CD4-positive, alpha-beta T cell (primary cell): ENCODE results near the gene STK32C. TPM values are rescaled to one million over a fixed set of nuclear protein-coding genes. Genes with fewer than 3 reads are reported as not detected.

ENCODE experiments used
- ATAC-seq: fragments of 200-7000 bp; cut with Tn5 transposase; one replicate; pipeline ENCODE4 v1.10.0; 2022; ENCODE audit warnings: mild to moderate bottlenecking; ENCODE audit not compliant: poor library complexity
- CTCF ChIA-PET: fragments of 350-600 bp; sonication (Branson Sonifier 250); formaldehyde crosslinking; loops from one replicate; lab custom pipeline; 2021; ENCODE audit warnings: antibody characterized with exemption, inconsistent platforms; lab: Charles Lee
- POLR2A ChIA-PET: fragments of 350-600 bp; sonication (Branson Sonifier 250); formaldehyde crosslinking; loops from one replicate; lab custom pipeline; 2021; ENCODE audit warnings: antibody characterized with exemption, inconsistent platforms; lab: Charles Lee
- DNase-seq, 14 experiments: peaks; one replicate each; pipeline ENCODE4 v3.0.0-alpha.2; 2013 to 2020; ENCODE audit warnings: mixed read lengths in 2 of 14
- H3K27ac ChIP-seq, 2 donors: one replicate each; pipeline versions ENCODE4 v1.5.1 to v1.7.0; 2013; ENCODE audit warnings: low read length in 2 of 2, low read depth in 1 of 2, mild to moderate bottlenecking in 1 of 2
- H3K27me3 ChIP-seq, 2 experiments: 1 replicate in 1 of 2; 2 replicates in 1 of 2; pipeline versions ENCODE4 v1.6.1 to v1.7.0; 2013; ENCODE audit warnings: low read length in 2 of 2, control low read depth in 1 of 2, mild to moderate bottlenecking in 1 of 2, moderate library complexity in 1 of 2; ENCODE audit not compliant: insufficient read depth in 2 of 2, control insufficient read depth in 1 of 2
- H3K36me3 ChIP-seq: one replicate; pipeline ENCODE4 v1.6.1; 2013; ENCODE audit warnings: low read length, control low read depth; ENCODE audit not compliant: insufficient read depth
- H3K4me1 ChIP-seq: one replicate; pipeline ENCODE4 v1.6.1; 2013; ENCODE audit warnings: low read length, control low read depth; ENCODE audit not compliant: insufficient read depth
- H3K4me3 ChIP-seq: one replicate; pipeline ENCODE4 v1.5.1; 2013; ENCODE audit warnings: mild to moderate bottlenecking, low read length, moderate library complexity
- H3K9me3 ChIP-seq, 2 experiments: 1 replicate in 1 of 2; 2 replicates in 1 of 2; pipeline versions ENCODE4 v1.6.1 to v1.7.0; 2013; ENCODE audit warnings: low read length in 2 of 2, mild to moderate bottlenecking in 2 of 2, control low read depth in 1 of 2, moderate library complexity in 1 of 2; ENCODE audit not compliant: control insufficient read depth in 1 of 2, insufficient read depth in 1 of 2
- H3K27ac Mint-ChIP-seq: one replicate; pipeline ENCODE4 v1.8.0; 2020; ENCODE audit warnings: mixed read lengths
- H3K27me3 Mint-ChIP-seq: one replicate; pipeline ENCODE4 v1.8.0; 2021; ENCODE audit warnings: mixed read lengths
- H3K36me3 Mint-ChIP-seq: one replicate; pipeline ENCODE4 v1.8.0; 2021; ENCODE audit warnings: low read depth, mixed read lengths
- H3K4me1 Mint-ChIP-seq: one replicate; pipeline ENCODE4 v1.8.0; 2021; ENCODE audit warnings: low read depth, mixed read lengths
- H3K4me3 Mint-ChIP-seq: one replicate; pipeline ENCODE4 v1.8.0; 2020; ENCODE audit warnings: mild to moderate bottlenecking, mixed read lengths
- H3K9me3 Mint-ChIP-seq: one replicate; pipeline ENCODE4 v1.8.0; 2020; ENCODE audit warnings: mixed read lengths
- intact Hi-C, 2 experiments: fragments of 100-400 bp; cut with DNase I in 1 of 2; cut with micrococcal nuclease in 1 of 2; formaldehyde crosslinking; loops; one replicate each; pipeline versions ENCODE4 v1.15.1 to v1.9.0; 2023 to 2025; cut with DNase I, micrococcal nuclease
- total RNA-seq, 174 experiments: library from RNA in 2 of 174; stranded (reverse) in 2 of 174; gene quantifications; one replicate each; pipeline ENCODE4 v1.2.3 and lab custom pipeline; 2021 to 2026
- TF ChIP-seq, protein P1 (sequence below): fragments of 200-600 bp; IDR thresholded peaks from one replicate; pipeline ENCODE4 v1.8.0; 2022; ENCODE audit warnings: antibody characterized with exemption, mild to moderate bottlenecking

The STK32C gene
- total RNA-seq, 2 experiments from 2014 or later, result 4.9 to 5.2 TPM

DNA sequence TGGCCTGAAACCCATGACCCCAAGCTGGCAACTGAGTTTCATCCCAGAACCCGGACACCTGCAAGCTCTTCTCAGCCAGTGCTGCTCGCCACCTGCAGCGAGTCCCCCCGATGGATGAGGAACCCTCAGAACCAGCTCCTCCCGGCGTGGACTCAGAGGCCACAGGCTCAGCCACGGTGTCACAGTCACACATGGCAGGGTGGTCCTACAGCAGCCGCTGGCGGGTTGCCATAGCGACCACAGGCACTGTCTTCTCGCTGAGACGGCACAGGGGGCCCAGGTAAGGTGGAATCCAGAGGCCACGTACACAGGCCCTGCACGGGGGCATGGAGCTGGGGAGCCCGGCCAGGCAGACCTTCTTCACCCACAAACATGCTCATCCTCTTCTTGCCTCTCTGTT, 67.6 kb downstream of the STK32C start:
- H3K27me3 Mint-ChIP-seq, result no peaks in the 10 kb centered on the region
- intact Hi-C loops, result no loop called here
- H3K27ac ChIP-seq, result no peak overlapping the region
- ATAC-seq (no peak), DNase-seq (no peak)
- no peaks in the 10 kb centered on the region for H3K27me3 ChIP-seq
- CTCF ChIA-PET, result no interaction called here
- no peak overlapping the region for H3K27ac Mint-ChIP-seq
- H3K9me3 Mint-ChIP-seq, result no peaks in the 10 kb centered on the region
- no peaks in the 10 kb centered on the region for H3K9me3 ChIP-seq
- POLR2A ChIA-PET, result no interaction called here
- no peaks in the 10 kb centered on the region for H3K36me3 ChIP-seq
- TF ChIP-seq, protein P1, sequence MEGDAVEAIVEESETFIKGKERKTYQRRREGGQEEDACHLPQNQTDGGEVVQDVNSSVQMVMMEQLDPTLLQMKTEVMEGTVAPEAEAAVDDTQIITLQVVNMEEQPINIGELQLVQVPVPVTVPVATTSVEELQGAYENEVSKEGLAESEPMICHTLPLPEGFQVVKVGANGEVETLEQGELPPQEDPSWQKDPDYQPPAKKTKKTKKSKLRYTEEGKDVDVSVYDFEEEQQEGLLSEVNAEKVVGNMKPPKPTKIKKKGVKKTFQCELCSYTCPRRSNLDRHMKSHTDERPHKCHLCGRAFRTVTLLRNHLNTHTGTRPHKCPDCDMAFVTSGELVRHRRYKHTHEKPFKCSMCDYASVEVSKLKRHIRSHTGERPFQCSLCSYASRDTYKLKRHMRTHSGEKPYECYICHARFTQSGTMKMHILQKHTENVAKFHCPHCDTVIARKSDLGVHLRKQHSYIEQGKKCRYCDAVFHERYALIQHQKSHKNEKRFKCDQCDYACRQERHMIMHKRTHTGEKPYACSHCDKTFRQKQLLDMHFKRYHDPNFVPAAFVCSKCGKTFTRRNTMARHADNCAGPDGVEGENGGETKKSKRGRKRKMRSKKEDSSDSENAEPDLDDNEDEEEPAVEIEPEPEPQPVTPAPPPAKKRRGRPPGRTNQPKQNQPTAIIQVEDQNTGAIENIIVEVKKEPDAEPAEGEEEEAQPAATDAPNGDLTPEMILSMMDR, result no peak
- H3K4me1 Mint-ChIP-seq, result no peaks in the 10 kb centered on the region
- no peak overlapping the region for H3K4me3 ChIP-seq
- H3K36me3 Mint-ChIP-seq, result no peaks in the 10 kb centered on the region
- H3K4me3 Mint-ChIP-seq, result no peak overlapping the region
- H3K4me1 ChIP-seq, result no peaks in the 10 kb centered on the region

DNA sequence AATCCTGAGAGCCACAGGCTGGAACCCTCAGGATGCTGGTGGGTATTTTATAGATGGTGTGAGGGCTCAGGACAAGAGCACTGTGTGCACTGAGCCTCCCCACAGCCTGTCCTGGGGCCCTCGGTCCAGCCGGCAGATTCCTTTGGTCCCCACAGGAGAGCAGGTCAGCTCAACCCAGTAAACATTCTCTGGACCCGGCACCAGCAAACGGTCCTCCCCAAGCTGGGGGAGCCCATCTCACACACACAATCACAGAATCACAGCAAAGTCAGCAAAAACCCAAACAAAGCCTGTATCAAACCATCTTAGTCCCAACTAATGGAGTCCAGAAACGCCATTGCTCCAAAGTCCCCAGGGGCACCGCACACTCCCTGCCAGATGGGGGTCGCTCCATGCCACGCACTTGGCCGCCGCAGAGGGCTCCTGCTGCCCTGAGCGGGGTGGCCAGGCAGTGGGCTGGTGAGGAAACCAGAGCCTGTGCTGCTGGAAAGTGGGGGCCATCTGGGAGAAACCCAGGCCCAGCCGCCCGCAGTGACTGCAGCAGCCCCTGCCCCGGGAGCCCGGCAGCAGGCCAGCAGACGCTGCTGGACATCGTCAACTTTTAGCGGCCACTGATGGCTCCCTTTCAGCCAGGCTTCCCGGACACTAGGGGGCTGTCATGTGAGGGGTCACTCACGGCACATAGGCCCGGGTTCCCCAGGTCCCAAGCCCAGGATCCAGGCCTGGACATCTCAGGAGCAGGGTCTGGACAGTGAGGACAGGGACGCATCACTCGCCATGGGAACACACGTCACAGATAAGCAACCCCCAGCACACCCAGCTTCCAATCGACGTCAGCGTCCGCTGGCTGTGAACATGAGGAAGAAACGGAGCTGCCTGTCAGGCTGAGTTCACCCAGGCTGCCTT, 68.4 kb downstream of the STK32C start:
- Mint-ChIP-seq H3K4me1 (no peaks in the 10 kb centered on the region), H3K27ac (no peak overlapping the region), H3K36me3 (no peaks in the 10 kb centered on the region), H3K4me3 (no peak overlapping the region), H3K9me3 (no peaks in the 10 kb centered on the region), H3K27me3 (no peaks in the 10 kb centered on the region)
- DNase-seq, result no peak
- Histone ChIP-seq H3K27ac (no peak overlapping the region), H3K27me3 (no peaks in the 10 kb centered on the region), H3K9me3 (no peaks in the 10 kb centered on the region), H3K4me1 (no peaks in the 10 kb centered on the region), H3K36me3 (no peaks in the 10 kb centered on the region), H3K4me3 (no peak overlapping the region)
- POLR2A ChIA-PET, result no interaction called here
- TF ChIP-seq, protein P1, result no peak
- CTCF ChIA-PET, result no interaction called here
- intact Hi-C loops, result no loop called here
- ATAC-seq, result no peak

DNA sequence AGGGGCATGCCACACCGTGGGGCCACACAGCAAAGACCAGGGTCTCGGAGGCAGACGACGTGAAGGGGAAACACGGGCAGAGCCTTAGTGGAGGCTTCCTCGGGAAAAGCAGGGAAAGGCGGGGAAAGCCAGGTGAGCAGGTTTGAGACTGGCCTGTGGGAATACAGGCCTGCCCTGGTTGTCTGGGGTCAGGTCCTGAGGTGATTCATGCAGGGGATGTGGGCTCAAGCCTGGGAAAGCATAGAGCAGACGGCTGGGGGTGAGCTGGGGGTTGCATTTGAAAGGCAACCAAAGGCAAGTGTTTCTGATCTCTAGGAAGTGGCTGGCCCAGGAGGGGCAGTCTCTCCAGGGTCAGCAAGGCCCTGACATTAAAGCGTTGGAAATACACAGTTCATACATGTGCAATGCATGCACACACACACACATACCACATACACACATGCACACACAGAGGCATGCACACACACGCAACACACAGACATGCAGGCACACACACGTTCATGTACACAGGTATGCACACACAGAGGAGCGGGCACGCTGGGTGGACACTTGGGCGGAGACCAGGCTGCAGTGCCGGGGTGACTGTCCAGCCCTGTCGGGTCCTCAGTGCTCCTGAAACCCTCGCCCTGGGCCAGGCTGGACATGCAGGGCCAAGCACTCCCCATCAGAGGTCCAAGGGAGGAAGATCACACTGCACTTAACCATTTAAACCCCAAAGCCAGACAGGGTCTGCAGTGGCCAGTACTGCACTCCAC, 69.2 kb downstream of the STK32C start:
- Mint-ChIP-seq H3K36me3 (no peaks in the 10 kb centered on the region), H3K27me3 (no peaks in the 10 kb centered on the region), H3K27ac (no peak overlapping the region), H3K9me3 (no peaks in the 10 kb centered on the region), H3K4me1 (no peaks in the 10 kb centered on the region), H3K4me3 (no peak overlapping the region)
- TF ChIP-seq, protein P1, result no peak
- intact Hi-C loops, result no loop called here
- no peak overlapping the region for H3K27ac ChIP-seq
- no peaks in the 10 kb centered on the region for H3K9me3 ChIP-seq
- H3K4me1 ChIP-seq, result no peaks in the 10 kb centered on the region
- H3K4me3 ChIP-seq, result no peak overlapping the region
- ATAC-seq (no peak), DNase-seq (no peak)
- CTCF ChIA-PET, result no interaction called here
- H3K36me3 ChIP-seq, result no peaks in the 10 kb centered on the region
- no peaks in the 10 kb centered on the region for H3K27me3 ChIP-seq
- POLR2A ChIA-PET, result no interaction called here
